Motor neuron (in vitro differentiated cells): ENCODE results near the gene CLSTN2. TPM values are rescaled to one million over a fixed set of nuclear protein-coding genes. Genes with fewer than 3 reads are reported as not detected.

Experiments
- ATAC-seq, 8 experiments: fragments of 200-7000 bp; cut with Tn5 transposase; replicated peaks in 6 of 8; 2 replicates each; pipeline ENCODE4 v1.8.0; 2021; ENCODE audit warnings: mild to moderate bottlenecking in 8 of 8, moderate library complexity in 8 of 8
- H3K27ac ChIP-seq, 2 donors: fragments of 250-450 bp; sonication (Bioruptor Pico); 2 replicates each; pipeline ENCODE4 v1.9.0; 2021; ENCODE audit warnings: antibody characterized with exemption in 2 of 2, mild to moderate bottlenecking in 2 of 2, moderate library complexity in 1 of 2
- H3K4me1 ChIP-seq, 2 donors: fragments of 250-450 bp; sonication (Bioruptor Pico); replicated peaks in 1 of 2; 2 replicates each; pipeline ENCODE4 v1.6.1; 2021; ENCODE audit warnings: antibody characterized with exemption in 2 of 2, mild to moderate bottlenecking in 2 of 2, moderate library complexity in 1 of 2
- H3K4me3 ChIP-seq, 5 donors: fragments of 250-450 bp; sonication (Bioruptor Pico); 2 replicates each; pipeline ENCODE4 v1.9.0; 2021; ENCODE audit warnings: antibody characterized with exemption in 5 of 5, mild to moderate bottlenecking in 5 of 5, moderate library complexity in 4 of 5
- WGBS, 10 experiments: fragments of 450-650 bp; shearing (Covaris generic); methylation state at CpG; one replicate each; pipeline ENCODE4 v1.0.0; 2022; 5-methylcytosine and 5-hydroxymethylcytosine counted together
- in situ Hi-C, 9 experiments: fragments of 400-800 bp; cut with MboI; loops; one replicate each; pipeline ENCODE4 v1.15.0; 2021; ENCODE audit warnings: low sequenced_read_pairs in 9 of 9, low pct_unique_long_range_greater_than_20kb in 2 of 9; ENCODE audit not compliant: unreplicated experiment in 9 of 9
- total RNA-seq, 8 experiments: library from RNA; unstranded; fragments of 300-600 nt; gene quantifications; 2 replicates each; pipeline versions ENCODE4 v1.2.3 to v1.2.4, GENCODE V29; 2022

Gene CLSTN2
- total RNA-seq, 8 experiments from 2014 or later, result 1.2 to 125 (median 27.9) TPM

- H3K4me3 ChIP-seq, result no peak overlapping the region
- no peak overlapping the region for H3K27ac ChIP-seq
- ATAC-seq, result no peak
- H3K4me1 ChIP-seq, result peaks cover 36 to 52% of the 10 kb centered on the region in 2 donors
- in situ Hi-C loops, result no loop called here
These were observed 531.0 kb downstream of the CLSTN2 start for GRCh38 chr3:140465988-140466387.

- Histone ChIP-seq H3K4me3 (no peak overlapping the region), H3K4me1 (peaks cover 33 to 51% of the 10 kb centered on the region in 2 donors), H3K27ac (peak overlapping the region; percentile 50 to 68)
- in situ Hi-C loops, result no loop called here
- ATAC-seq, result no peak
- WGBS, 10 experiments, result 60 to 100% (median 100%) methylated on average over 1 to 8 of the region's 9 CpGs; no CpG with 5 or more reads in 3 of the 10 experiments
These were observed 531.5 kb downstream of the CLSTN2 start for GRCh38 chr3:140466535-140466934.

GRCh38 chr3:140467104-140467577, 532.2 kb downstream of the CLSTN2 start:
- WGBS, 10 experiments, result 0 to 33% (median 0%) methylated on average over 1 to 4 of the region's 4 CpGs; no CpG with 5 or more reads in 3 of the 10 experiments
- ATAC-seq, result peak in 7 of 8 experiments; percentile 82 to 94 (median 89)
- in situ Hi-C loops, result no loop called here

GRCh38 chr3:140467796-140468315, 532.9 kb downstream of the CLSTN2 start:
- ATAC-seq, result peak in 2 of 8 experiments; percentile 10 to 31
- in situ Hi-C loops, result no loop called here
- no peak overlapping the region for H3K4me3 ChIP-seq
- H3K27ac ChIP-seq, result no peak overlapping the region
- H3K4me1 ChIP-seq, result peaks cover 31 to 61% of the 10 kb centered on the region in 2 donors

More at GRCh38 chr3:140467104-140467577, 532.2 kb downstream of the CLSTN2 start:
- Histone ChIP-seq H3K27ac (peak overlapping the region; percentile 50 to 68), H3K4me1 (peaks cover 31 to 54% of the 10 kb centered on the region in 2 donors), H3K4me3 (no peak overlapping the region)

GRCh38 chr3:140468407-140468806, 533.4 kb downstream of the CLSTN2 start:
- 20 to 94% (median 61%) methylated on average over 1 to 7 of the region's 7 CpGs for WGBS, 10 experiments
- peaks cover 31 to 61% of the 10 kb centered on the region in 2 donors for H3K4me1 ChIP-seq

GRCh38 chr3:140469491-140469890, 534.5 kb downstream of the CLSTN2 start:
- Histone ChIP-seq H3K4me1 (peaks cover 31 to 61% of the 10 kb centered on the region in 2 donors), H3K4me3 (no peak overlapping the region), H3K27ac (no peak overlapping the region)
- ATAC-seq, result peak in 2 of 8 experiments; percentile 12 to 42
- 30 to 80% (median 43%) methylated on average over 1 to 4 of the region's 4 CpGs; no CpG with 5 or more reads in 2 of the 10 experiments for WGBS, 10 experiments
- in situ Hi-C loops, result no loop called here

More at GRCh38 chr3:140468407-140468806, 533.4 kb downstream of the CLSTN2 start:
- in situ Hi-C loops, result no loop called here
- Histone ChIP-seq H3K27ac (no peak overlapping the region), H3K4me3 (no peak overlapping the region)
- no peak for ATAC-seq

GRCh38 chr3:140470211-140470610, 535.2 kb downstream of the CLSTN2 start:
- no peak for ATAC-seq

GRCh38 chr3:140470962-140471361, 536.0 kb downstream of the CLSTN2 start:
- WGBS, 10 experiments, result 90 to 100% (median 100%) methylated on average over 1 to 2 of the region's 2 CpGs; no CpG with 5 or more reads in 7 of the 10 experiments
- Histone ChIP-seq H3K27ac (peak overlapping the region in 1 of 2 donors; percentile 35), H3K4me1 (peaks cover 31 to 60% of the 10 kb centered on the region in 2 donors), H3K4me3 (no peak overlapping the region)
- in situ Hi-C loops, result no loop called here
- peak in 6 of 8 experiments; percentile 9 to 67 (median 48) for ATAC-seq

More at GRCh38 chr3:140470211-140470610, 535.2 kb downstream of the CLSTN2 start:
- no peak overlapping the region for H3K27ac ChIP-seq
- H3K4me3 ChIP-seq, result no peak overlapping the region
- peaks cover 31 to 61% of the 10 kb centered on the region in 2 donors for H3K4me1 ChIP-seq
- 32 to 100% (median 40%) methylated on average over 1 to 2 of the region's 4 CpGs; no CpG with 5 or more reads in 6 of the 10 experiments for WGBS, 10 experiments
- in situ Hi-C loops, result no loop called here

GRCh38 chr3:140472306-140473020, 537.5 kb downstream of the CLSTN2 start:
- ATAC-seq, result peak in 2 of 8 experiments; percentile 83 to 91
- no peak overlapping the region for H3K4me3 ChIP-seq
- H3K4me1 ChIP-seq, result peaks cover 21 to 45% of the 10 kb centered on the region in 2 donors
- H3K27ac ChIP-seq, result no peak overlapping the region
- in situ Hi-C loops, result no loop called here
- 0 to 83% (median 56%) methylated on average over 1 to 3 of the region's 3 CpGs; no CpG with 5 or more reads in 1 of the 10 experiments for WGBS, 10 experiments

- no peak overlapping the region for H3K27ac ChIP-seq
- in situ Hi-C loops, result no loop called here
- peak in 4 of 8 experiments; percentile 53 to 66 (median 58) for ATAC-seq
- H3K4me1 ChIP-seq, result no peaks in the 10 kb centered on the region
- no peak overlapping the region for H3K4me3 ChIP-seq
- 33 to 50% methylated on average over 1 of the region's 1 CpG; no CpG with 5 or more reads in 8 of the 10 experiments for WGBS, 10 experiments
These were observed 552.6 kb downstream of the CLSTN2 start for GRCh38 chr3:140487566-140487965.

- no peaks in the 10 kb centered on the region for H3K4me1 ChIP-seq
- no peak overlapping the region for H3K27ac ChIP-seq
- in situ Hi-C loops, result no loop called here
- no peak overlapping the region for H3K4me3 ChIP-seq
- ATAC-seq, result no peak
- 0 to 100% (median 100%) methylated on average over 1 of the region's 1 CpG; no CpG with 5 or more reads in 3 of the 10 experiments for WGBS, 10 experiments
These were observed 558.3 kb downstream of the CLSTN2 start for GRCh38 chr3:140493271-140493670.

GRCh38 chr3:140494970-140495369, 560.0 kb downstream of the CLSTN2 start:
- Histone ChIP-seq H3K27ac (no peak overlapping the region), H3K4me1 (no peaks in the 10 kb centered on the region), H3K4me3 (no peak overlapping the region)
- in situ Hi-C loops, result no loop called here
- 0 to 90% (median 30%) methylated on average over 1 to 2 of the region's 2 CpGs; no CpG with 5 or more reads in 2 of the 10 experiments for whole genome bisulfite sequencing, 10 experiments
- ATAC-seq, result no peak

- H3K4me3 ChIP-seq, result no peak overlapping the region
- no peak for ATAC-seq
- in situ Hi-C loops, result no loop called here
- WGBS, 10 experiments, result 28 to 100% (median 85%) methylated on average over 1 to 8 of the region's 11 CpGs; no CpG with 5 or more reads in 4 of the 10 experiments
- no peaks in the 10 kb centered on the region for H3K4me1 ChIP-seq
- no peak overlapping the region for H3K27ac ChIP-seq
These were observed 562.3 kb downstream of the CLSTN2 start for GRCh38 chr3:140497331-140497730.
